Liver (tissue), 10 donors: Measurements from ENCODE around the gene KCTD3. TPM values are rescaled to one million over a fixed set of nuclear protein-coding genes. Genes with fewer than 3 reads are reported as not detected.

Experiments
- DNase-seq: peaks from one replicate; pipeline ENCODE4 v3.0.0-alpha.2; 2017; ENCODE audit warnings: low spot score
- H3K27ac ChIP-seq, 2 donors: one replicate each; pipeline ENCODE4 v1.7.0; 2013; ENCODE audit warnings: inconsistent platforms in 2 of 2, low read length in 2 of 2, control low read depth in 1 of 2, low read depth in 1 of 2, mild to moderate bottlenecking in 1 of 2
- H3K27me3 ChIP-seq, 4 donors: one replicate each; pipeline versions ENCODE4 v1.6.1 to v1.7.0; 2013; ENCODE audit warnings: low read length in 3 of 4, inconsistent platforms in 1 of 4, mild to moderate bottlenecking in 1 of 4, moderate library complexity in 1 of 4; ENCODE audit not compliant: control insufficient read depth in 4 of 4, insufficient read depth in 4 of 4
- H3K36me3 ChIP-seq, 4 donors: one replicate each; pipeline versions ENCODE4 v1.6.1 to v1.7.0; 2013; ENCODE audit warnings: low read length in 3 of 4, mild to moderate bottlenecking in 3 of 4, low read depth in 1 of 4, moderate library complexity in 1 of 4; ENCODE audit not compliant: control insufficient read depth in 4 of 4, insufficient read depth in 3 of 4
- H3K4me1 ChIP-seq, 4 donors: one replicate each; pipeline versions ENCODE4 v1.6.1 to v1.7.0; 2013; ENCODE audit warnings: low read length in 3 of 4, mild to moderate bottlenecking in 3 of 4, moderate library complexity in 1 of 4; ENCODE audit not compliant: control insufficient read depth in 4 of 4, insufficient read depth in 4 of 4
- H3K4me3 ChIP-seq, 3 donors: one replicate each; pipeline versions ENCODE4 v1.6.1 to v1.7.0; 2013; ENCODE audit warnings: low read length in 3 of 3, control low read depth in 1 of 3, low read depth in 1 of 3, mild to moderate bottlenecking in 1 of 3
- H3K9ac ChIP-seq, 2 donors: one replicate each; pipeline ENCODE4 v1.7.0; 2013; ENCODE audit warnings: low read length in 2 of 2, mild to moderate bottlenecking in 2 of 2, moderate library complexity in 2 of 2, control low read depth in 1 of 2, low read depth in 1 of 2
- H3K9me3 ChIP-seq, 4 donors: one replicate each; pipeline versions ENCODE4 v1.6.1 to v1.7.0; 2013; ENCODE audit warnings: low read length in 3 of 4; ENCODE audit not compliant: control insufficient read depth in 4 of 4
- ATF3 ChIP-seq: IDR thresholded peaks from 2 replicates; pipeline ENCODE4 v1.6.1; 2016; ENCODE audit warnings: antibody characterized with exemption
- CTCF ChIP-seq: fragments of 150-350 bp; IDR thresholded peaks from 2 replicates; pipeline ENCODE4 v1.5.1; 2017; ENCODE audit warnings: improper control_type of control experiment, low read depth, low read length; ENCODE audit not compliant: missing input control
- EGR1 ChIP-seq, 2 donors: IDR thresholded peaks; 2 replicates each; pipeline ENCODE4 v1.6.1; 2016 to 2018; ENCODE audit warnings: antibody characterized with exemption in 2 of 2, low read depth in 2 of 2
- FOXA1 ChIP-seq: IDR thresholded peaks from 2 replicates; pipeline ENCODE4 v1.6.1; 2016; ENCODE audit warnings: antibody characterized with exemption
- FOXA2 ChIP-seq: IDR thresholded peaks from 2 replicates; pipeline ENCODE4 v1.6.1; 2016; ENCODE audit warnings: antibody characterized with exemption
- GABPA ChIP-seq, 2 donors: IDR thresholded peaks in 1 of 2; conservative IDR thresholded peaks in 1 of 2; 2 replicates each; pipeline ENCODE4 v1.6.1; 2016; ENCODE audit warnings: antibody characterized with exemption in 2 of 2, mild to moderate bottlenecking in 1 of 2, moderate library complexity in 1 of 2
- HNF4A ChIP-seq, 2 donors: conservative IDR thresholded peaks; 2 replicates each; pipeline ENCODE4 v1.6.1; 2016; ENCODE audit warnings: antibody characterized with exemption in 2 of 2, mild to moderate bottlenecking in 2 of 2
- HNF4G ChIP-seq: IDR thresholded peaks from 2 replicates; pipeline ENCODE4 v1.6.1; 2016; ENCODE audit warnings: antibody characterized with exemption
- JUND ChIP-seq, 2 donors: IDR thresholded peaks; 2 replicates each; pipeline ENCODE4 v1.6.1; 2016; ENCODE audit warnings: antibody characterized with exemption in 2 of 2
- MAX ChIP-seq: IDR thresholded peaks from 2 replicates; pipeline ENCODE4 v1.6.1; 2016; ENCODE audit warnings: antibody characterized with exemption
- NR2F2 ChIP-seq: IDR thresholded peaks from 2 replicates; pipeline ENCODE4 v1.6.1; 2016; ENCODE audit warnings: antibody characterized with exemption
- RAD21 ChIP-seq, 2 donors: IDR thresholded peaks; 2 replicates each; pipeline ENCODE4 v1.6.1; 2016; ENCODE audit warnings: antibody characterized with exemption in 2 of 2, mild to moderate bottlenecking in 2 of 2
- REST ChIP-seq: IDR thresholded peaks from 2 replicates; pipeline ENCODE4 v1.6.1; 2016; ENCODE audit warnings: antibody characterized with exemption, mild to moderate bottlenecking
- RXRA ChIP-seq, 2 donors: IDR thresholded peaks; 2 replicates each; pipeline ENCODE4 v1.6.1; 2017 to 2018; ENCODE audit warnings: antibody characterized with exemption in 2 of 2, mild to moderate bottlenecking in 1 of 2
- SP1 ChIP-seq: IDR thresholded peaks from 2 replicates; pipeline ENCODE4 v1.6.1; 2018; ENCODE audit warnings: antibody characterized with exemption, mild to moderate bottlenecking
- TAF1 ChIP-seq: conservative IDR thresholded peaks from 2 replicates; pipeline ENCODE4 v1.6.1; 2016; ENCODE audit warnings: antibody characterized with exemption, mild to moderate bottlenecking
- YY1 ChIP-seq: IDR thresholded peaks from 2 replicates; pipeline ENCODE4 v1.6.1; 2016; ENCODE audit warnings: antibody characterized with exemption, mild to moderate bottlenecking
- ZBTB33 ChIP-seq: IDR thresholded peaks from 2 replicates; pipeline ENCODE4 v1.6.1; 2016; ENCODE audit warnings: antibody characterized with exemption
- WGBS: extraction: QIAGEN DNeasy Blood & Tissue Kit; methylation state at CpG from one replicate; pipeline ENCODE4 v1.1.7; 2013; 5-methylcytosine and 5-hydroxymethylcytosine counted together
- polyA plus RNA-seq, 2 donors: library from polyadenylated mRNA; stranded (reverse) in 1 of 2; unstranded in 1 of 2; fragments of 200-250 nt in 1 of 2; fragments of >200 nt in 1 of 2; fragmentation: Nextera tagmentation in 1 of 2; extraction: Ambion mirVana in 1 of 2; gene quantifications; one replicate each; pipeline versions ENCODE4 v1.2.1 to v1.2.3, GENCODE V29; 2013 to 2015
- small RNA-seq: library from RNA; depleted of rRNA; stranded (forward); fragments of <200 nt; gene quantifications from one replicate; pipeline ENCODE3, GENCODE V24; 2014
- total RNA-seq, 2 donors: library from RNA; depleted of rRNA; stranded (reverse); fragments of >200 nt; gene quantifications; one replicate each; pipeline ENCODE4 v1.2.3, GENCODE V29; 2014
- donor health status: healthy.
- donor health status: healthy.
- donor health status: healthy.
- donor health status: healthy.
- donor health status: healthy.

KCTD3 gene
- total and polyA plus RNA-seq, 4 donors: 20.8 to 58.7 (median 26.1) TPM

GRCh38 chr1:215669806-215670491 is 102.8 kb downstream of the KCTD3 start:
- Histone ChIP-seq H3K9me3 (no peaks in the 10 kb centered on the region), H3K27ac (no peak overlapping the region), H3K9ac (no peak overlapping the region), H3K36me3 (no peaks in the 10 kb centered on the region), H3K4me1 (no peaks in the 10 kb centered on the region), H3K27me3 (no peaks in the 10 kb centered on the region), H3K4me3 (no peak overlapping the region)
- TF ChIP-seq FOXA2 (no peak), SP1 (no peak), HNF4A (conservative IDR thresholded peaks at IDR 0.05) (no peak), RAD21 (IDR thresholded peaks at IDR 0.05) (no peak), YY1 (no peak), MAX (no peak), ZBTB33 (no peak), REST (no peak), CTCF (no peak), TAF1 (no peak), EGR1 (IDR thresholded peaks at IDR 0.05; ENCODE audit: low read depth in 2 of 2) (no peak), HNF4G (no peak), GABPA (IDR thresholded peaks at IDR 0.05 in 1 of 2, conservative IDR thresholded peaks at IDR 0.05 in 1 of 2) (no peak), NR2F2 (no peak), JUND (IDR thresholded peaks at IDR 0.05) (no peak), ATF3 (no peak), RXRA (IDR thresholded peaks at IDR 0.05) (no peak), FOXA1 (no peak)
- WGBS: 69% methylated on average over 4 of the region's 4 CpGs
- DNase-seq: no peak

Small RNA genes within 50 kb of the gene (small RNA-seq; reads per million reads assigned to genes)
- 0.35 reads per million, percentile 38 among the genes with 10 or more reads in this experiment for gene RF00108
